GM18526 (cell line): ENCODE results near the gene AMIGO2.

ENCODE experiments used
- POLR2A ChIP-seq: IDR thresholded peaks from 3 replicates; pipeline ENCODE4 v1.6.1; 2011; ENCODE audit not compliant: insufficient read length; ENCODE audit errors: extremely low read depth

AMIGO2 gene

DNA sequence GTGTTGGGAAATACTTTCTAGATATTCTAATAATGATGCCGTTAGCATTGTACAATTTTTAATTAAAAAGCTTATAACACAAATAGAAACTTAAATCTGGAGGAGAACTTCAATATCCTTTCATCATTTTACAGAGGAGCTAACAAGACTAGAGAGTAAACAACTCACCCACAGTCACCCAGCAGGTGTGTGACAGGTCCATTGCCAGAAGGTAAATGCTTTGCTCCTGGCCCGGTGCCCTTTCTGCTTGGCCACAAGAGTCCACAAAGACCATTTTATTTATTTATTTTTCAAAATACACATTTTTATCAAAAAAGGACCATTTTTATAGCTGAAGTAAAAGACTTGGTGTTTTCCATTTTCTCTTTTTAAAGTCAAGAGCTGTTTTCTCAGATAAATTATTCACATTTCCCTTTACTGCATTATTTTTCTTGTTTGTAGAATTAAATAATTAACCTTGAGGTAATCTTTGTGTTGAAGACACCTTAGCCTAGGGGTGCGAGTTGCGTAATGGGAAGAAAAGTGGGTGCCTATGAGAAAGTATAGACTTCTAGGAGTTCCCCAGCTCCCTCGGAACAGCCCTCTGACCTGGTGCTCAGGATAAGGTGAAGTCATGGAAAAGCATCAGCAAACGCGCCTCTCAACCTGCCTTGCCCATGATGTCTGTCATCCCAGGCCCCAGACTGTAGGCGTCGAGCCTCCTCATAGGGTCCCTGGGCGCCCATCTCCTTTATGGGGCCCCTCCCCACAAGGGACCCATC lies 26.3 kb upstream of the AMIGO2 start:
- no peak for TF ChIP-seq POLR2A

DNA sequence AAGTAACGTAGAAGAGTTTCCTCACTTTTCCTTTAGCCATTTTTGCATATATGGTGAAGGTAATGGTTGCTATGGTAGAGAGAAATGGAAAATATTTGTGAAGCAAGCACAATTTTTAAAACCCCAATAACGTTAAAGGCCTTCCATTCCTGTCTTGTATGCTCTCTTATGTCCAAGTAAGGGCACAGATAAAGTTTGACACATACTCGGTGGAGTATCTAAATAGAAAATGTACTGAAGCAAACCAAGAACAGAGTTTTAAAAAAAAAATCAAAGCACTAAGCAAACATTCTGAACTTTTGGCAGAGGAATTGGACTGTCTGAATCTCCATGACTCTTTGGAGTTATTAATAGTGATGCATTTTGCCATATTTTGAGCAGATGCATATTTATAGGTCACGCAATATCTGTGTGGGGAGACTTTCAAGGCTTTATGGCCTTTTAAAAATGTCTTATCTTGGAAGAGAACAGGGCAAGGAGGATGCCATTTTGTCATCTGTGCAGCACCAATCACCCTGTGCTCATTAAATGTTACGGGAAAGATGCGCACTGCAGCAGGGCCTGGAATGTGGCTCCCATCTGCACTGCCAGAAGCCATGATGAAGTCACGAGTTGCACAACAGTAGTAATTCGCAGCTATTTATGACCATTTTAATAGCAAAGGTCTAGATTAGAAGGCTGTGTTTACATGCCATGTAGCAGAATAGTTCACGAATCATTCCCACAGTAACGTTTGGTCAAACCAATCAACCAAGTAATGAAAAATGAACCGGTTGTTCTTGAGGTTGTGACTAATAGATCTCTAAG lies 23.3 kb upstream of the AMIGO2 start:
- no peak for TF ChIP-seq POLR2A

DNA sequence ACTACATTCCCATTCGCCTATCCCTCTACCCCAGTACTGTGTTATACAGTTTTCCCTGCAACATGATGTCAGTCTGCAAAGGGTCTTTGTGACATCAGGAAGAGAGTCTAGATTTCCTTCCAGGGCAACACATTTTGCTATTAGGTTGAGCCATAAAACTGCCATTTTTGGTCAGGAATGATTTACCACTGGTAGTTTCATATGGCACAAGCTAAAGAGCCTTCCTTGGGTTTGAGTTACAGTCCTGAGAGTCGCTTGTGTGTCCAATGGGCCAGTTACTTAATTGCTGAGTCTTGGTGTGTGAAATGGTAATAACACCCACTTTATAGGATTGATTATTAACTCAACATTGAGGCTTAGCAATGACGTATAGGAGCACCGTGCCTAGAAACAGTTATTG lies 22.6 kb upstream of the AMIGO2 start:
- TF ChIP-seq POLR2A, result no peak

DNA sequence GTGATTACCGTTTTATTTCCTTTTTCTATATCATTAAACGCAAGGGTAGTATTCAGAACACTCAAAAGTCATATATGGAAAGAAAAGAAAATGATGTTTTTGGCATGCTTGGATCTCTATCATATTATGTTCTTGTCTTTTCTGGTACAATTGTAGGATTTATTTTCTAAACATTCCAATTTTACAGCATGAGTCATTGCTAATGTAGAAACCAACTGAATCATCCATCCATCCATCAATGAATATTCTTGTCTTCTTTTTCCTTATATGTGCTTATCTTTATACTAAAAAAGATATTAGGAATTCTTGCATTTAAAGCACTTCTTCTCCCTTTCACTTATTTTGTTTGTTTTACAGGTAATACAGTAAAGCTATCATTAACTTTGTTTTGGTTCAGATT lies 20.4 kb upstream of the AMIGO2 start:
- TF ChIP-seq POLR2A, result no peak

DNA sequence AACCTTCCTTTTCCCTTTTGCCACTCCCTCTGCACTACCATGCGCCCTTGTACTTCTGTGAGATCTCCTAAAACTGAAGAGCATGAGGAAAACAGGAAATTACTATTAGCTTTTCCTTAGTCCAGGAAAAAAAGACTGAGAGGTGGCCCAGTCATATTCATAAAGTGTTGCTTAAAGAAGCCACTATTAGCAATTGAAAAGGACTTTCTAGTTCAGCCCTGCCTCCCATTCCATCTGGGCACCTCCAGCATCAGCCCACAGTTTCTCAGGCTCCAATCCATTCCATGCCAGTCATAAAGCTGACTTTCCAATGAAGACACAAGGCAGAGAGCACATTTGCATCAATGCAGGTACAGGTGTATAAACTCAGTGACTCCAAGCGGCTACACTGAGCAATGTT lies 19.9 kb upstream of the AMIGO2 start:
- TF ChIP-seq POLR2A, result no peak

DNA sequence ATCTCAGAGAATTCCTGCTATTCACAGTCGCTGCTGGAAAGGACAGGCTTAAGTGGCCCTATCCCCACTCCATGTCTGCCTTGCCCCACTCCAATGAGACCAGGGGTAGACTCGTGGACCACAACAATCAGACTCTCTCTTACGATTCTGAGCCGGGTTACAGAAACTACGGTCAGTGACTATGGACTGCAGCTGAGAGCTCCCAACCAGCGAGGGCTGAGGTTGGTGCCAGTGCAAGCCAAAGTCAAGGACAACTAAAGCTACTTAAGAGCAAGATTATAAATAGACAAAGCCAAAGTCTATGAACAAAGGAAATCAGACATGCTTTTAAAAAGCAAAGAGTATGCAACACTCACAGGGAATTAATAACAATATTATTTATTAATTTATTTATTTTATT lies 18.3 kb upstream of the AMIGO2 start:
- no peak for TF ChIP-seq POLR2A

DNA sequence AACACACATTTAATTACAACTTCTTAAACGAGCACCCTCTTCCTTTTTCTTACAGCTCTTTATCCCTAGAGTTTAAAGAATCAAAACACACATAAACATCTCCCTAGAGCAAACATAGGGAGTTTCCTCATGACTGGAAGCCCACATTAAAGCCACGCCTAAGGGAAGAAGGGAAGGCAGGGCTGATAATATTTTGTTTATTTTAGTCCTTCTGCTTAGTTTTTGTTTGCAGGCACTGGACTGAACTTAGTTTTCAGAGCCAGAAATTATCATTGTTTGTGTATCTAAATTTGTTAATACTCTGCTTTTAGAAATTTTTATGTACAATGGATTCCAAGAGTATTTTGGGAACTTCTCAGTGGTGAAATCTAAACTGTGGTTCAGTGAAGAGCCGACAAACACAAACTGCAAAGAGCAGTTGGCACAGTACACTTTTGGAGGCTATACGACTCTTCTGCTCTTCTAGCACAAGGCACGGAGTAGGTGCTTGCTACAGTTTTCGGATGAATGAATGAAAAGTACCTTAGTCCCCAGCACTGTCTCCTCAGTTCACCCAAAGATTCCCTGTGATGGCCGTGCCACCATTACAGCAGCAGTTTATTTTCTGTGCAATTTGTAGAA lies 17.6 kb upstream of the AMIGO2 start:
- TF ChIP-seq POLR2A, result no peak

GRCh38 chr12:47095446-47096236 lies 15.9 kb upstream of the AMIGO2 start:
- no peak for TF ChIP-seq POLR2A

GRCh38 chr12:47094804-47095203 lies 15.0 kb upstream of the AMIGO2 start:
- no peak for TF ChIP-seq POLR2A

DNA sequence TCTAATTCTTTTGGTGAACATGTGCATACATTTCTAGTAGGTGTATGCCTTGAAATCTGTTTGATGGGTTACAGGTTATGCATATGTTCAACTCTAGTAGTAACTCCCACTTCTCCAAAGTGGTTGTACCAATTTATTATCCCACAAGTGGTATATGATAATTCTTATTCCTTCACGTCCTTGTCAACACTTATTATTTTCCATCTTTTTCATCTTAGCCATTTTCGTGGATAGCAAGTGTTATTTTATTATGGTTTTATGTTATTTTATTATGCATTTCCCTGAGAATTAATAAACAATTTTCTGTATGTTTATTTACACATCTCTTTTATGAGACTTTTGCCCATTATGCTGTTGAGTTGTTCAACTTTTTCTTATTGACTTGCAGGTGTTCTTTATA lies 11.2 kb upstream of the AMIGO2 start:
- TF ChIP-seq POLR2A, result no peak

GRCh38 chr12:47088021-47088944 lies 8.5 kb upstream of the AMIGO2 start:
- TF ChIP-seq POLR2A, result no peak

DNA sequence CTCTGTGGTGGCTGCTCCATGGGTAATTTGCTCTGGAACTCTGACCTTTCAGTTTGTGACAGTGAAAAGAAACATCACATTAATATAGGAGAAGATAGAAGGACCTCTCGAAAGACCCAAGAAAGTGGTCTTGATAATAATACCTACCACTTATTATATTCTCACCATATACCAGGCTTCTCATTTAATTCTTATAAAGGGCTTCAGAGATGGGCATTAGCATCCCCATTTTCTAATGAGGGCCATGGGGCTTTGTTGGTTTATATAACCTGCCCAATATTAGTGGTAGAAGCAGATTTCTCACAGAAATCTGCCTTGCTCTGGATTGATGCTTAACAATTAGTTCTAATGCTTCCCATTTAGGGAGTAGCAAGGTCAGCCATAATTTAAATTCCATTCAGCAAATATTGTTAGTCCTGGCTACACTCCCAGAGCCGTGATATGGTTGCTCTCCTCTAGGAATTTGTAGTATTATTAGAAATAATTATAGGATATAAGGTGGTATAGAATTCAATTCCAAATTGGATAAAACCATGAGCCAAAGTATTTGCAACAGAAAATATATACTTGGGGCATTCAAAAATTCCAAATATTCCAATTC lies 7.4 kb upstream of the AMIGO2 start:
- no peak for TF ChIP-seq POLR2A

DNA sequence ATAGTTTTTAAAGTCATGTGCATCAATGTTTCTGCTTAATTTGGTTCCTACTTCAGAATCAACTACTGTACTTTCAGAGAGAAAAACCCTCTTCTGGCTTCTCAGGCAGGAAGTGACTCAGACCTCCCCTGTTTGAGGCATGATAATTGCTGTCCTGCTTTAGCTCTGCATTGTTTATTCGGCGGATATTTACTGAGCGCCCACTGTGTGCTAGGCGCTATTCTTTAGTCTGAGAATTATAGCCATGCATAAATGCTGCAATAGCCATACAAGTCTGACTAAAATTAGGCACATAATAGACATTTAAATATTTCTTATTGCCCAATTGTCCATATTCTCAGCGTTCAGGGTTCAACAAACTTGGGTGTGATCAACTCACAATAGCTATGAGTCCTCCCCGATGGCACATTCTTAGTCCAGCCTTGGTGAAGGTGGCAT lies 6.1 kb upstream of the AMIGO2 start:
- TF ChIP-seq POLR2A, result no peak

DNA sequence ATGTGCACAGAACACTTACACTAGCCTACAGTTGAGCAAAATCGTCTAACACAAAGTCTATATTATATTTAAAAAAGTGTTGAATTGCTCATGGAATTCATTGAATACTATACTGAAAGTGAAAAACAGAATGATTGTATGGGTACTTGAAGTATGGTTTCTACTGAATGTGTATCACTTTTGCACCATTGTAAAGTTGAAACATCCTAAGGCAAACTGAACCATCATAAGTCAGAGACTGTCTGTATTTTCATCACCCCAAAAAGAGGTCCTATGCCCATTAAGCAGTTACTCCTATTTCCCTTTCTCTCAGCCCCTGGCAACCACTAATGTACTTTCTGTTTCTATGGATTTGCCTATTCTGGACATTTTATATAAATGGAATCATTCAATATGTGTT lies 4.4 kb upstream of the AMIGO2 start:
- no peak for TF ChIP-seq POLR2A
